Activated CD4-positive, alpha-beta T cell treated with anti-CD3 and anti-CD28 coated beads, Interleukin-2, amount 50 U/mL, for 16 hours (primary cell): ENCODE measurements around the gene RNASEH2A.

Experiments
- DNase-seq: peaks from one replicate; pipeline ENCODE4 v3.0.0-alpha.2; 2020

RNASEH2A gene

DNA sequence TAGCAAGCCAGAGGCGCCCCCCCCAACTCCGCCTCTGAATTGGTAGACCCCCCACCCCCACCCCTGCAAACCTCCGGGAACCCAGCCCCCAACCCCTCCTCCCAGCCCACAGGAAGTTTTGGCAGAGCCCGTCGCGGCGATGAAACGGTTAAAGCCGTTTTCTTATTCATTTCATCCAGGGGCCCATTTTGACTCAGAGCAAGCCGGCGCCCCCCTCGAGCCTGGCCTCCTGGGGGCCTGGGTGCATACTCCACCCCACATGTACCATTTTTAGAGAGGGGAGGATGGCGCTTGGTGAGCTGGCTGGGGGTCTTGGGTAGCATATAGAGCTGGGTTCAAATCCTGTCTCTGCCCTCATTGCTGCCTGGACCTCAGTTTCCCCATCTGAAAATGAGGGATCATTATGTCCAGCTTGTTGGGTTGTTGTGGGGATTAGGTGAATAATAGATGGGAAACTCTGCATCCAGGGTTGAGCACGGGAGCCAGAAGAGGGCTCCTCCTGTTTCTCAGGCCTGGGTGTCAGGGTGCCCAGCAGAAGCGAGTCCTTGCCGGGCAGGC, 23.0 kb upstream of the RNASEH2A start:
- peak; percentile 93 for DNase-seq

DNA sequence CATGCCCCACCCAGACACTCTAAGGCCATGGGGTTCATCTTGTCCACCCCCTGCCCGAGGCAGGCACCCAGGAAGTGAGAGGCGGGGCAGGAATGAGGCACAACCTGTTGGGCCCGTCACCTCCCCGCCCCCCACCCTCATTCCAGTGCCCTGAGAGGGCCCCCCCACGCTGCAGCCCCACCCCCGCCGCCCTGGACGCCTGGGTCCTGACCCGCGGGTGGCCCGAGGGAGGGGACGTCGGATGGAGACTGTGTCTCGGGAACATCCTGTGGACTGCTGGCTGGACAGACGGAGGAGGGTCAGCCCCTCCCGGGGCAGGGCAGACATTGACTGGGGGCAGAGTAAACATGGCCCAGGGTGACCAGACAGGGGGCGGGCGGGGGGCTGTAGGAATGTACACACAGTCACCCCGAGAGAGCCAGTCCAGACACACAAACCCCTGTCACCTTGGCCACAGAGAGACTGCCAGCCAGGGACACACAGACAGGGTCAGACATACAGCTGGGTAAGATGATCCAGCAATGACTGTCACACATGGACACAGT, 22.5 kb upstream of the RNASEH2A start:
- DNase-seq: peak; percentile 52

DNA sequence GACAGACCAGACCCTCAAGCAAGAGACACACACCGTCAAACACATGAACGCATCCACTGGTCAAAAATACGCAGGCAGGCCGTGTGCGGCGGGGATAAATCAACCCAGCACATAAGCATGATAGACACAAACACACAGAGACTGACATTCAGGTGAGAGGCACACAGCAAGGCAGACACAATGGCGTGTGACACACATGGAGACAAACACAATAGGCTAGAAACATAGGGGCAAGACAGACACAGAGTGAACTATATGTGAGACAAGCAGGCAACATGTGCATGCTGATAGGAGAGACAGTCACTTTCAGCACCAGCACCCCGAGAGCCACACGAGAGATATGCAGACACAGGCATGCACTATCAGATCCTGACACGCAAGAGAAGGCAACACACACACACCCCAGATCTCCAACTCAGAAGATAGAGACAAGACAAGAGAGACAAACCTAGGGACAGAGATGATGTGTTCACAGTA, 22.0 kb upstream of the RNASEH2A start:
- peak; percentile 34 for DNase-seq

DNA sequence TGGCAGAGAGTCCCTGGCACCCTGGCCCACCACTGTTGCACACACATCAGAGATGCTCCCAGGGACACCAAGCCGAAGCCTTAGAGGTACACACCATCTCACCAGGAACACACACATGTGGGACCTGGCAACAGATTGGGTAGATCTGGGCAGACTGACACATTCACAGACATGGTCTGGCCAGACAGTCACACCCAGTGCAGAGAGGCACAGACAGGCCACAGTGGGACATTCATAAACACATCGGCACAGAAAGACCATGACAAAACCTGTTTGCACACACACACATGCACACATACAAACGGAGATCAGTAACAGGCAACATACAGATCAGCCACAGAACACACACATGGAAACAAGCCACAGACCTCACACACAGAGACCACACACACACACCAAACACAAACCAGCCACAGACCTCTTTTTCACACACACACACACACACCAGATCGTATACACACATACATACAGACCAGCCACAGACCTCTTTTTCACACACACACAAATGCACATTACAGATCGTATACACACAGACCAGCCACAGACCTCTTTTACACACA, 21.4 kb upstream of the RNASEH2A start:
- peak; percentile 48 for DNase-seq

DNA sequence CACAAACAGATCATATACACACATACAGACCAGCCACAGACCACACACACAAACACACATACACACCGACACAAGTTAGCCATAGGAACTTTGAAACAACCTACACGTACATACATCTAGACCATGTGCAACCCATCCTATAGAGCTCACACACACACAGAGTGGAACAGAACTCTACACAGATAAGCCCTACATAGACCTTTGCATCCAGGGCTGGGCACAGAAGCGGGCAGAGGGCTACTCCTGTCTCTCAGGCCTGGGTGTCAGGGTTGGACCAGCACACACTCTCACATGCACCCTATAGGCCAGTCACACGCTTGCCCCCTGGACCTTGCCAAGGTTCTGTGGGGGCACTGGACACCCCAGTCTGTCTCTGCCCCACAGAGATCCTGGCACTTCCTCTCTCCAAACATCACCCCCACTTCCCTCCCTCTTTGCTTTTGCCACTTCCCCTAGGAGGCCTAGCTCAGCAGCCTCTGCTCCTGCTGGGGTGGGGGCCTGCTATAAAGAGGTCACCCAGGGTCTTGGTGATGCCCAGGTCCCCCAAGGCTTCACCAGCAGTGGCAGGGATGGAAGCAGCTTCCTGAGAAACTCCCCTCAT, 20.9 kb upstream of the RNASEH2A start:
- no peak for DNase-seq

DNA sequence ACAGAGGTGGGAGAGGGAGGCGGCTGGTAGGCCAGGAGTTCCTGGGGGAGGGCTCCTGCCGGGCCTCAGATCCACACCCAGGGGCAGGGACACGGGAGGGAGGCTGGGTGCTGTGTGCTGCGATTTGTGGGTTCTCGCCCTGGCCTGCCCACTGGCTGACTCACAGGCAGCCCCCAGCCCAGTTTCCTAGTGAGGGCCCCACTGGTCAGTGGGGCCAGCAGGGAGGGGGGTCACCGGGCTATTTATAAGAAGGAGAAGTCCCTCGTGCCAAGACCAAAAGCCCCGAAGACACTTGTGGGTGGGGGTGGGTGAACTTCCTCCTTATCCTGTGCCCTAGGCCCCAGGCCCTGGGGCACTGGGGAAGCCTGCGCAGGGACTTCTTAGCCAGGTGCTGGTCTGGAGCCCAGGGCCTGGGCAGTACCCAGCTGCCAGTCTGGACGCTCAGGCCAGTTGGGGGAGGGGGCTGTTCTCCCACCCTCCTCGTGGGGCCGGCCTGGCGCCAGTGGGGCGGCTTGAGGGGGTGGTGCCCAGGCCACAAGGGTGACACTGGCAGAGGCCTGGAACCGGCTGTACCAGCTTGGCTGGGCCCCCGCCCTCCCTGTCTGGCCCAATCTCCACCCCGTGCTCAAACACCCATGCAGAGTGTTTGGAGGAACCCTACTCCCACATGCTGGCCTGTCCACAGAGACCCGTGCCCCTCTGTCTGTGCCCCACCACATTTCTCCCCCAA, 20.1 kb upstream of the RNASEH2A start:
- DNase-seq: peak; percentile 19

DNA sequence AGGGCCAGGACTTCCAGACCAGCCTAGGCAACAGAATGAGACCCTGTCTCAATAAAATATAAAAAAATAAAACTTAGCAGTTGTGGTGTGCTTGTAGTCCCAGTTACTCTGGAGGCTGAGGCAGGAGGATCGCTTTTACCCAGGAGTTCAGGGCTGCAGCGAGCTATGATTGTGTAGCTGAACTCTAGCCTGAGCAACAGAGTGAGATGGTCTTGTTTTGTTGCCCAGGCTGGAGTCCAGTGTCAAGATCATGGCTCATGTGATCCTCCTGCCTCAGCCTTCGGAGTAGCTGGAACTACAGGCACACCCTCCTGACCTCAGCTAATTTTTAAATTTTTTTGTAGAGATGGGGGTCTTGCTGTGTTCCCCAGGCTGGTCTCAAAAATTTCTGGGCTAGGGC, 19.4 kb upstream of the RNASEH2A start:
- no peak for DNase-seq

DNA sequence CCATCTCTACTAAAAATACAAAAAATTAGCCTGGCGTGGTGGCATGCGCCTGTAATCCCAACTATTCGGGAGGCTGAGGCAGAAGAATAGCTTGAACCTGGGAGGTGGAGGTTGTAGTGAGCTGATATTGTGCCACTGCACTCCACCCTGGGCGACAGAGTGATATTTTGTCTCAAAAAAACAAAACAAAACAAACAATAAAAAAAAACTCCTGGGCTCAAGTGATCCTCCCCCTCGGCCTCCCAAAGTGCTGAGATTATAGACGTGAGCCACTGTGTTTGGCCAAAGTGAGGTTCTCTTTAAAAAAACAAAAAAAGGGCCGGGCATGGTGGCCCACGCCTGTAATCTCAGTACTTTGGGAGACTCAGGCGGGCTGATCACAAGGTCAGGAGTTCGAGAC, 18.9 kb upstream of the RNASEH2A start:
- DNase-seq: no peak

DNA sequence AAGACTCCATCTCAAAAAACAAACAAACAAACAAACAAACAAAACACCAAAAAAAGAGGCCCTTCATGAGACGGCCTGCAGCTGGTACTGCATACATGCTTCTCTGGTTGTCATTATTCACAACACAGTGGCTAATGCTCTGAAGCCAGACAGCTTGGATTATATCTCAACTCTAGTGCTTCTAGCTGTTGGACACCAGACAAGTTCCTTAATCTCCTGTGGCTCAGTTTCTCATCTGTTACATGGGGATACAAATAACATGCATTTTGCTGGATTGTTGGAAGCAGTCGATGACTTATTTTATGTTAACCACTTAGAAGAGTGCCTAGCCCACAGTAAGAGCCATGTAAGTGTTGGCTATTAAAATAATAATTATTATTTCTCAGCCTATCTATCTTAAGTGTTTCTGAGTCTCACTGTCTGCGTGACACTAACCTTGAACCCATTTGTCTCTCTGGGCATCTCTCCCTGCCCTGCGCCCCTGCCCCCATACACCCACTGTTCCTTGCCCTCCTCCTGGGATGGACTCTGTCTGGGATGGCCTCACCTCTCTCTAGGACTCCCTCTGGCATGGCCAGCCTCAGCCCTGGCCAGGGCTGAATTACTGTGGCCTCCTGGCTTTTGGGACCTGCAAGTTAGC, 18.2 kb upstream of the RNASEH2A start:
- DNase-seq: no peak

DNA sequence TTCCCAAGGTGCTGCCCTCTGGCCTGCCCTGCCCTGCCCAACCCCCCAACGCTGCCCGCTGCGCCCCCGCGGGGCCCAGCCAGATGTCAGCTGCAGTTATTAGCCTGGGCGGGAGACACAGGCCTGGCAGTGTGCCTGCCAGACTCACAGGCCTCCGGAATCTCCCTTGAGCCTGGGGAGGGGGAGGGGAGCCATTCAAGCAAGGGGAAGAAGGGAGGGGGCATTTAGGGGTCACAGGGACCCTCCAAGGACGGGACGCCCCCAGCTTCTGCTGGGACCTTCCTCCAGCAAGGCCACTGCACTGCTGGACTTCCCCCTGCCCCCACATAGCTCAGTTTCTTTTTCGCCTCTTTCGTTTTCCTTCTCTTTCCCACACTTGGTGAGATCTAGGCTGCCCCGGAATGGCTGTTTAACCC, 17.7 kb upstream of the RNASEH2A start:
- peak; percentile 54 for DNase-seq

DNA sequence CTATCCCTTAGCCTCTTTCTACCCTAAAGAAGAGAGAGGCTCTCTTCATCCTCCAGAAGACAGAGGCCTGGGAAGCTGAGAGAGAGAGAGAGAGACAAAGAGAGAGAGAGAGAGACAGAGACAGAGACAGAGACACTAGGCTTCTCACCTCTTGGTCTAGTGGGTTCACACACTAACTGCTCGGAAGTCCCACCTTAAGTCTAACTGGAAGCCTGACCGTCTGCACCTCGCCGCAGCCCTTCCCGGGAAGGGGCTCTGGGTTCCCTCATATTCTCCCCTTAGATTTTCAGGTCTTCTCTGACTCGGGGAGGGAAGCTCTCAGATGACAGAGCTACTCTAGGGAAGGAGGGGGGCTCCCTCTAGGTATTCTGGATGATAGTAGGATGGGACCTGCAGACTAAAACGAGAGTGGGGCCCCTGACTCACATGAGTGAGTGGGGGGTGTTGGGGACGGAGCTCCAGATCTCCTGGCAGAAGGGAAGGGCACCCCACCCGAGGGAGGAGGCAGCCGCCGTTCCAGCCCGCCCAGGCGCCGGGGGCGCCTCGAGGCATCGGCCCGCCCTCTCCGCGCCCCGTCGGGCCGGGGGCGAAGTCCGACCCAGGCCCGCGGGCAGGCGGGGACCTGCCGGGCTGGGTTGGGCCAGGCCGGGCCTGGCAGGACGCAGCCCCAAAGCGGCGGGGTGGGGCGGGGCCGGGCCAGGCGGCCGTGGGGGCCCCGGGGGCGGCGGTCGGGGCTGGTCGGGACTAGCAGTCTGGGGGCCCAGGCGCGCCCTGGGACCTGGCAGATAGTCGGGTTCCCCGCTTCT, 17.1 kb upstream of the RNASEH2A start:
- peak; percentile 39 for DNase-seq

DNA sequence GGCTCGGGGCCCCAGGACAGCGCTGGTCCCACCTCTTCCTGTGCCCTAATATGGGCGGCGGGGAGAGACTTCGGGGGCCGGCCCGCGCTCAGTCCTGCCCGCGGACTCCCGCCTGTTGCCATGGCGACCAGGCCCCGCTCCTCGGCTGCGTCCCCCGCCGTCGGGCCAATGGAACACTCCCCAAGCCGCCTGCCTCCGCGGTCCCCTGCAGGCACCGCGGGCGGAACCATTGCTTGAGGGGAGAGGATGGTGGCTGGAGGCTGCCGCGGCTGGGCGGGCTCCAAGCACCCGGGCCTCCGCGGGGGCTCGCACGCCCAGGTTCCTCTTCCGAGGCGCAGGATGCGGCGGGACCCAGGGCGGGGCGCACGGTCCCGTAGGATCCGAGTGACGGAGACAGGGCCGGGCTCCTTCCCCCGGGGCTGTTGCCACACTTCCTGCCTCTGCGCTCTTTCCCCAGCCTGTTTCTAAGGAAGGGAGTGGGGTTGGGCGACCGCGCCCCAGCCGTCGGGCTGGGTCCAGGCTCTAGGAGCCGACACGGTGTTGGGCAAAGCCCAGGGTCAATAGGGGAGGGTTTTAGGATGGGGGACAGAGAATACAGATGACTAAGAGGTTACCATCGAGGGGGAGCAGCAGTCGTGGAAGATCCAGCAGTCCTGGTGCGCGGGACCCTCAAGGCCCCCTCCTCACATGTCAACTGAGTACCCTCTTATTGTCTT, 16.3 kb upstream of the RNASEH2A start:
- DNase-seq: peak; percentile 98

DNA sequence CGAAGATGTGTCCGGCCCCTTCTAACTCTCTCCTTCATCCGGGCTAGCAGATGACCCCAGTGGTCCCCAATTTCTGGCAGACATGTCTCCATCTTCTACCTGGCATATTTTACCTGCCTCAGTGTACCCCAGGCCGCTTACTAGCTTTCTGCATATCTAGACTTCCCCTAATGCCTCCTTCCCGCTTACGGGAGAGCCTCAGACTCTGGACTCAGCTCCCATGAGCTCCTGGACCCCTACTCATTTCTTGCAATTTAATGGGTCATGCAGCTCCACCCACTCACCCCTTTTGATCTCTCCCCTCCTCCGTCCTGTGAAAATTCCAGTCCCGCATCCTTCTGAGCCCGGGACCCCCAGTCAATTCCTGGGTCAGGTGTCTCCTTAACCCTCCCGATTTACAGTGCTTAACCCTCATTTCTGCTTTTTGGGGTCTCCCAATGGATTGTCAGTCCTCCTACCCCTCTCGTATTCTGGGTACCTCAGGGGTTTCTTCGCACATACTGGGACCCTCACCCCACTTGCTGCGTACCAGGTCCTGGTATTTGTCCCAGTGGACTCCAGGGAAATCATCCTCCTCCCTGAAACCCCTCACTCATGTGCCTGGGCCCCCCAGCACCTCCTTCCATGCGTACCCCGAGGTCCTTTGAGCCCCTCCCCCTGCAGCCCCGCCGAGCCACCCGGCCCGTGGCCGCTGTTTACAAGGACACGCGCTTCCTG, 15.6 kb upstream of the RNASEH2A start:
- peak; percentile 21 for DNase-seq

DNA sequence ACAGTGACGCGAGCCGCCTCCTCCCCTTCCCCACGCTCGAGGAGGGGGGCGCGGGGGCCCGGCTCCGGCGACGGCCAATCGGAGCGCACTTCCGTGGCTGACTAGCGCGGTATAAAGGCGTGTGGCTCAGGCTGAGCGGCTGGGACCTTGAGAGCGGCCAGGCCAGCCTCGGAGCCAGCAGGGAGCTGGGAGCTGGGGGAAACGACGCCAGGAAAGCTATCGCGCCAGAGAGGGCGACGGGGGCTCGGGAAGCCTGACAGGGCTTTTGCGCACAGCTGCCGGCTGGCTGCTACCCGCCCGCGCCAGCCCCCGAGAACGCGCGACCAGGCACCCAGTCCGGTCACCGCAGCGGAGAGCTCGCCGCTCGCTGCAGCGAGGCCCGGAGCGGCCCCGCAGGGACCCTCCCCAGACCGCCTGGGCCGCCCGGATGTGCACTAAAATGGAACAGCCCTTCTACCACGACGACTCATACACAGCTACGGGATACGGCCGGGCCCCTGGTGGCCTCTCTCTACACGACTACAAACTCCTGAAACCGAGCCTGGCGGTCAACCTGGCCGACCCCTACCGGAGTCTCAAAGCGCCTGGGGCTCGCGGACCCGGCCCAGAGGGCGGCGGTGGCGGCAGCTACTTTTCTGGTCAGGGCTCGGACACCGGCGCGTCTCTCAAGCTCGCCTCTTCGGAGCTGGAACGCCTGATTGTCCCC, 14.9 kb upstream of the RNASEH2A start, which contains the start of gene JUNB:
Gene JUNB, plus strand, starts transcription at position 142 of the 706 bp plus-strand sequence. Its CDS starts 286 bp downstream, at position 428.
- DNase-seq: peak; percentile 98

DNA sequence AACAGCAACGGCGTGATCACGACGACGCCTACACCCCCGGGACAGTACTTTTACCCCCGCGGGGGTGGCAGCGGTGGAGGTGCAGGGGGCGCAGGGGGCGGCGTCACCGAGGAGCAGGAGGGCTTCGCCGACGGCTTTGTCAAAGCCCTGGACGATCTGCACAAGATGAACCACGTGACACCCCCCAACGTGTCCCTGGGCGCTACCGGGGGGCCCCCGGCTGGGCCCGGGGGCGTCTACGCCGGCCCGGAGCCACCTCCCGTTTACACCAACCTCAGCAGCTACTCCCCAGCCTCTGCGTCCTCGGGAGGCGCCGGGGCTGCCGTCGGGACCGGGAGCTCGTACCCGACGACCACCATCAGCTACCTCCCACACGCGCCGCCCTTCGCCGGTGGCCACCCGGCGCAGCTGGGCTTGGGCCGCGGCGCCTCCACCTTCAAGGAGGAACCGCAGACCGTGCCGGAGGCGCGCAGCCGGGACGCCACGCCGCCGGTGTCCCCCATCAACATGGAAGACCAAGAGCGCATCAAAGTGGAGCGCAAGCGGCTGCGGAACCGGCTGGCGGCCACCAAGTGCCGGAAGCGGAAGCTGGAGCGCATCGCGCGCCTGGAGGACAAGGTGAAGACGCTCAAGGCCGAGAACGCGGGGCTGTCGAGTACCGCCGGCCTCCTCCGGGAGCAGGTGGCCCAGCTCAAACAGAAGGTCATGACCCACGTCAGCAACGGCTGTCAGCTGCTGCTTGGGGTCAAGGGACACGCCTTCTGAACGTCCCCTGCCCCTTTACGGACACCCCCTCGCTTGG, 14.1 kb upstream of the RNASEH2A start:
- peak; percentile 82 for DNase-seq

DNA sequence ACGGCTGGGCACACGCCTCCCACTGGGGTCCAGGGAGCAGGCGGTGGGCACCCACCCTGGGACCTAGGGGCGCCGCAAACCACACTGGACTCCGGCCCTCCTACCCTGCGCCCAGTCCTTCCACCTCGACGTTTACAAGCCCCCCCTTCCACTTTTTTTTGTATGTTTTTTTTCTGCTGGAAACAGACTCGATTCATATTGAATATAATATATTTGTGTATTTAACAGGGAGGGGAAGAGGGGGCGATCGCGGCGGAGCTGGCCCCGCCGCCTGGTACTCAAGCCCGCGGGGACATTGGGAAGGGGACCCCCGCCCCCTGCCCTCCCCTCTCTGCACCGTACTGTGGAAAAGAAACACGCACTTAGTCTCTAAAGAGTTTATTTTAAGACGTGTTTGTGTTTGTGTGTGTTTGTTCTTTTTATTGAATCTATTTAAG, 13.5 kb upstream of the RNASEH2A start:
- peak; percentile 14 for DNase-seq

DNA sequence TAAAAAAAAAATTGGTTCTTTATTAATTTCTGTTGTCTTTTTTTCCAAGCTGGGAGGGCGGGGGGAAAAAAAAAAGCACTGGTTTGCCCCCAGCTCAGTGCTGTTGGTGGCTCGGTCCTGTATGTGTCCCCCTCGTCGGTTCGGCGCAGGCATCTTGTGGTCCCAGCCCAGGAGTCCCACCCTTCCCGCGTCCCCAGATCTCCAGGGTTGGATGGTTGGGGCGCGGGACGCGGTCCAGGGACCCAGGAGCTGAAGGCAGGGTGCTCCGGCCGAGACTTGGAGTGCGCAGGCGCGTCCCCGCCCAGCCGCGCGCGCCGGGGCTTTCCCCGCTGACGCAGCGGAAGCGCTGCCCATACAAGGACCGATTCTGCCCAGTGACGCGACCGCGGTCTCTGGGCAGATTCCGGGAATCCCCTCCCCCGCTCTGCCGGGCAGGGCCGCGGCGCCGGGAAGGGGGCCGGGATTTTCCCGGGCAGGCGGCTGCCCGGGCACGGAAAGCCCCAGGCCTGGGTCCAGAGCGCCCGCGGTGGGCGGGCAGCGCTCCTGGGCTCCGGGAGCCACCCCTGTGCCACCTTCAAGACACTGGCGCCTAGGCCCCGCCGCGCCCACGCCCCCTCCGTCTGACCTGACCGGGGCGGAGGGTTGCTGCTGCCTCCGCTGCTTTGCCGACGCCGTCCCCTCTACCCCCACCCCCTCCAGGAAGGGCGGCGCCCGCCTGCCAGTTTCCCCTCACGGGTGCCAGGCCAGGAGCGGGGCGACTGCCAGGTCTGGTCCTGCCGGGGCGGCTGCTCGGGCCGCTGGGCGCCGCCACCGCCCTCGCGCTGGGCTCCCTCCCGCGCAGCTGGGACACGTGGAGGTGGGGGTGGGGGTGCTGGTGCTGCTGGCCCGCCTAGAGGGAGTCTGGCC, 12.8 kb upstream of the RNASEH2A start:
- DNase-seq: peak; percentile 96
